Effector memory CD8-positive, alpha-beta T cell (primary cell): ENCODE measurements around the gene WRAP73.
"Not testable (repeated sequence)": the region's sequence is repeated elsewhere in the genome, so short reads cannot be mapped to it uniquely, and the experiment has no call there.

ENCODE experiments used
- ATAC-seq: fragments of 150-1000 bp; cut with Tn5 transposase; replicated peaks from 2 replicates; pipeline ENCODE4 v1.10.0; 2021; ENCODE audit warnings: mild to moderate bottlenecking, moderate library complexity
- DNase-seq, 3 experiments: peaks; one replicate each; pipeline ENCODE4 v3.0.0; 2021
- H3K27ac Mint-ChIP-seq, 2 donors: one replicate each; pipeline ENCODE4 v1.8.0; 2022; ENCODE audit warnings: mild to moderate bottlenecking in 2 of 2, mixed read lengths in 2 of 2, moderate library complexity in 2 of 2
- H3K27me3 Mint-ChIP-seq, 2 donors: one replicate each; pipeline ENCODE4 v1.8.0; 2022; ENCODE audit warnings: mixed read lengths in 2 of 2
- H3K36me3 Mint-ChIP-seq: one replicate; pipeline ENCODE4 v1.8.0; 2022; ENCODE audit warnings: mild to moderate bottlenecking, moderate library complexity, mixed read lengths; ENCODE audit not compliant: insufficient read depth
- H3K4me1 Mint-ChIP-seq, 2 donors: one replicate each; pipeline ENCODE4 v1.8.0; 2022; ENCODE audit warnings: low read depth in 2 of 2, mixed read lengths in 2 of 2
- H3K4me3 Mint-ChIP-seq, 2 donors: one replicate each; pipeline ENCODE4 v1.8.0; 2022; ENCODE audit warnings: mild to moderate bottlenecking in 2 of 2, mixed read lengths in 2 of 2, moderate library complexity in 2 of 2
- H3K9me3 Mint-ChIP-seq, 2 donors: one replicate each; pipeline ENCODE4 v1.8.0; 2022; ENCODE audit warnings: mixed read lengths in 2 of 2

Gene WRAP73

DNA sequence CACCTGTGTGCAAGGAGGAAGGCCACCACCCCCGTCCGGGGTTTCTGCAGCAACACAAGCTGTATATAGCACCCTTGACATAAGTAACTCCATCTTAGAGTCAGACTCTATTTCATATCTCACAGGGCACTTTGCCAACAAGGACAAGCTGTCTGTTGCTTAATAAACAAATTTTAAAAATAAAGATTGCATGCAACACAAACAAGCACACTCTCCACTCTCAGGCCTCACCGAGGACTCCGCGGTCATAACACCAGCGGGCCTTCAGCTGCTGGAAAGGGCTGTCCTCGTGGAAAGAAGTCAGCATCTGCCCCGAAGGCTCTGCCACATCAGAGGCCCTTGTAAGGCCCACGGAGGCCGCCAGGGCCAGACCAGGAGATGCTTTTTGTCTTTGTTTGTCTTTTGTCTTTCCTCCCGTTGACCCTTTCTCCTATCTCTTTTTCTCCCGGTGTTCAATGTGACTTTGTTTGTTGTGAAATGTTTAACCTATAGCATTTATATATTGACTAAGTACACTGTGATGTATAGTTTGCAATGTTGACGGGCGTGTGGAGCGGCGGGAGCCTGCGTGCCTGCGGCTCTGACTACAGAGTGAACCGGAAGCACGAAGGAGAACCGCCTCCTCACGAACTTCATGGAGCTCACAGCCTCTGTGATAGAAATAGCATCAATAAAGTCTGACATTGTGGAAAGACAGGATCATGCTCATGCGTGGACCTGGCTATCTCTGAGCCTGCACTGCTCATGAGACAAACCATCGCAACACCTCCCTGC is 62.7 kb downstream of the WRAP73 start:
- Mint-ChIP-seq H3K4me1 (no peaks in the 10 kb centered on the region), H3K27ac (peak overlapping the region in 1 of 2 donors; percentile 44), H3K9me3 (no peaks in the 10 kb centered on the region), H3K27me3 (no peaks in the 10 kb centered on the region), H3K36me3 (no peaks in the 10 kb centered on the region), H3K4me3 (no peak overlapping the region)
- DNase-seq, result no peak
- ATAC-seq, result no peak

DNA sequence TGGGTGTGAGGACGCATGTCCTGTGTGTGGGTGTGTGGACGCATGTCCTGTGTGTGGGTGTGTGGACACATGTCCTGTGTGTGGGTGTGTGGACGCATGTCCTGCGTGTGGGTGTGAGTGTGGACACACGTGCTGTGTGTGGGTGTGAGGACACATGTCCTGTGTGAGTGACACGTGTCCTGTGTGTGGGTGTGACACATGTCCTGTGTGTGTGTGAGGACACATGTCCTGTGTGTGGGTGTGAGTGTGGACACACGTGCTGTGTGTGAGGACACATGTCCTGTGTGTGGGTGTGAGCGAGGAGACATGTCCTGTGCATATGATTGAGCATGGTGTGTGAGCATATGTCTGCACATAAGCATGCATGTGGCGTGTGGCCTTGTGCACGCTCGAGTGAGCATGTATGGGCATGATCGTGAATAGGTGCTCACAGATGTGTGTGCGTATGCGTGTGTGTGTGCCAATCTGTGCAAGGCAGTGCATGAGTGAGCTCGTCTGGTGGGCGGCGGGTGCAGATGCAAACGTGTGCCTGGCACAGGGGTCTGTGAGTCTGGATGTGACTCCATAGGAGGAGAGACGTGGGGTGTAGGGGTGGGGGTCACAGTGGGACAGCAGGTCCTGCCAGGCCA is 63.8 kb downstream of the WRAP73 start:
- DNase-seq (no peak), ATAC-seq (no peak)
- Mint-ChIP-seq H3K27ac (no peak overlapping the region), H3K36me3 (no peaks in the 10 kb centered on the region), H3K27me3 (no peaks in the 10 kb centered on the region), H3K9me3 (no peaks in the 10 kb centered on the region), H3K4me3 (no peak overlapping the region), H3K4me1 (no peaks in the 10 kb centered on the region)

DNA sequence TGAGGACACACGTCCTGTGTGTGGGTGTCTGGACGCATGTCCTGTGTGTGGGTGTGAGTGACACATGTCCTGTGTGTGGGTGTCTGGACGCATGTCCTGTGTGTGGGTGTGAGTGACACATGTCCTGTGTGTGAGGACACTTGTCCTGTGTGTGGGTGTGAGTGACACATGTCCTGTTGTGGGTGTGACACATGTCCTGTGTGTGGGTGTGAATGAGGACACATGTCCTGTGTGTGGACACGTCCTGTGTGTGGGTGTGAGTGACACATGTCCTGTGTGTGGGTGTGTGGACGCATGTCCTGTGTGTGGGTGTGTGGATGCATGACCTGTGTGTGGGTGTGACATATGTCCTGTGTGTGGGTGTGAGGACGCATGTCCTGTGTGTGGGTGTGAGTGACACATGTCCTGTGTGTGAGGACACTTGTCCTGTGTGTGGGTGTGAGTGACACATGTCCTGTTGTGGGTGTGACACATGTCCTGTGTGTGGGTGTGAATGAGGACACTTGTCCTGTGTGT is 64.5 kb downstream of the WRAP73 start:
- H3K4me1 Mint-ChIP-seq, ATAC-seq, H3K27me3 Mint-ChIP-seq, H3K9me3 Mint-ChIP-seq, DNase-seq, H3K4me3 Mint-ChIP-seq, H3K27ac Mint-ChIP-seq, H3K36me3 Mint-ChIP-seq: not testable (repeated sequence)

DNA sequence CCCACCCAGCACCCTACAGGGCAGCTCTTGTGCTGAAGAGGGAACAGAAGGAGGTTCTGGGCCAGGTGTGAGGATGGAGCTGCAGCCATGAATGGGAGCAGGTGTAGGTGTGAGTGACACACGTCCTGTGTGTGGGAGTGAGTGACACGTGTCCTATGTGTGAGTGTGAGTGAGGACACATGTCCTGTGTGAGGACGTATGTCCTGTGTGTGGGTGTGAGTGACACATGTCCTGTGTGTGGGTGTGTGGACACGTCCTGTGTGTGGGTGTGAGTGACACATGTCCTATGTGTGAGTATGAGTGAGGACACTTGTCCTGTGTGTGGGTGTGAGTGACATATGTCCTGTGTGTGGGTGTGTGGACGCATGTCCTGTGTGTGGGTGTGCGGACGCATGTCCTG is 65.0 kb downstream of the WRAP73 start:
- no peaks in the 10 kb centered on the region for H3K36me3 Mint-ChIP-seq
- no peaks in the 10 kb centered on the region for H3K9me3 Mint-ChIP-seq
- H3K4me3 Mint-ChIP-seq, result no peak overlapping the region
- DNase-seq, result no peak
- H3K4me1 Mint-ChIP-seq, result no peaks in the 10 kb centered on the region
- H3K27ac Mint-ChIP-seq, result no peak overlapping the region
- H3K27me3 Mint-ChIP-seq, result no peaks in the 10 kb centered on the region
- ATAC-seq, result no peak

DNA sequence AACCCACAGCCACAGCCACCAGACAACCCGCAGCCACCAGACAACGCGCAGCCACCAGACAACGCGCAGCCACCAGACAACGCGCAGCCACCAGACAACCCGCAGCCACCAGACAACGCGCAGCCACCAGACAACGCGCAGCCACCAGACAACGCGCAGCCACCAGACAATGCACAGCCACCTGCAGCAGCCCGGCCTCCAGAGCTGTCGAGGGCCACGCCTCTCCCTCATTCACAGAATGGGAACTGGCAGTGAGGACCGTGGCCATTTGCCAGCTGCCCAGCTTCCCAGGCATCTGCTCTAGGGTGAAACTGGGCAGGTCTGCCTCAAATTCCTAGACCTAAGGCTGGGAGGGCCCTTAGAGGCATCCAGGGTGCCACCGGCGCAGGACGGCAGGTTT is 66.2 kb downstream of the WRAP73 start:
- H3K9me3 Mint-ChIP-seq, ATAC-seq: not testable (repeated sequence)

DNA sequence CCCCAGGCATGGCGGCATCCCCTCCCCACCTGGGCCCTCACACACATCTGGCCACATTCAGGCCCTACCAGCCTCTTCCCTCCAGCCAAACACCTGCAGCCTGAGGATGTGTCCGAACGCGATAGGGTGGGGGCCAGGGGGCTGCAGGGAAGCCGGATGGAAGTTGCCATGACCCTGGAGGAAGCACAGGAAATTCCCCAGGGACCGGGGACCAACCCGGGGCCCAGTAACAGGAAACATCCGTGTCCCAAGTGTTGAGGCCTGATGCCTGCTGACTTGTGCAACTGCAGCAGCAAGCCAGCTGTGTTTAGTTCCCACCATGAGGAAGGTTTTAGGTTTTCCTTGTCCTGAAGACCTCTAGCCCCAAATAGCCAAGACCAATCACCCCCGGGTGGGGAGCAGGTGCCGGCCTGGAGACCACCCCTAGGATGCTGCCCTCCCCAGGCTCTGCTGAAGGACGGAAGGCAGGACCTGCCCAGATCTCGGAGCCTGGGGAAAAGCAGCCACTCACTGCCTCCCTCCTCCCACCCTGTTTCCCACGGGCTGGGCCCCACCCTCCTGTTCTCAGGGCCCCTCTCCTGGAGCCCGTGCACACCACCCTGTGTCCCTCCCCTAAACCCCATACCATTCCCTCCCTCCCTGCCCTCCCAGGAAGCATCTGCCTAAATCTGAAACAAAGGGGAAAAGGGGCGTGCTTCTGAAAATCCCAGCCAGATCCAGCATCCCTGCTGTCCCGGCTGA is 68.4 kb downstream of the WRAP73 start:
- ATAC-seq, result no peak
- Mint-ChIP-seq H3K36me3 (no peaks in the 10 kb centered on the region), H3K27me3 (no peaks in the 10 kb centered on the region), H3K27ac (no peak overlapping the region), H3K4me3 (no peak overlapping the region), H3K9me3 (no peaks in the 10 kb centered on the region), H3K4me1 (no peaks in the 10 kb centered on the region)
- DNase-seq, result no peak

More for the DNA sequence above, 66.2 kb downstream of the WRAP73 start:
- H3K4me3 Mint-ChIP-seq, H3K36me3 Mint-ChIP-seq, H3K4me1 Mint-ChIP-seq, H3K27me3 Mint-ChIP-seq, H3K27ac Mint-ChIP-seq, DNase-seq: not testable (repeated sequence)
